Psoas muscle (tissue), 8 donors: ENCODE results near the gene HAGHL. TPM values are rescaled to one million over a fixed set of nuclear protein-coding genes. Genes with fewer than 3 reads are reported as not detected.
A peak's percentile ranks its signal among the peaks of the same experiment; 100 is the strongest.

Experiments used
- ATAC-seq, 4 donors: fragments of 200-7000 bp; cut with Tn5 transposase; one replicate each; pipeline ENCODE4 v1.9.1; 2020; ENCODE audit warnings: moderate library complexity in 3 of 4, mild to moderate bottlenecking in 2 of 4
- DNase-seq, 2 donors: peaks; one replicate each; pipeline ENCODE4 v3.0.0-alpha.2; 2020
- H3K27ac ChIP-seq: fragments of 200-600 bp; one replicate; pipeline ENCODE4 v1.8.0; 2022
- H3K27me3 ChIP-seq, 3 donors: fragments of 200-600 bp in 1 of 3; one replicate each; pipeline versions ENCODE4 v1.6.1 to v1.8.0; 2013 to 2022; ENCODE audit warnings: low read length in 2 of 3, mild to moderate bottlenecking in 2 of 3, moderate library complexity in 1 of 3; ENCODE audit not compliant: insufficient read depth in 3 of 3
- H3K36me3 ChIP-seq, 2 donors: fragments of 200-600 bp in 1 of 2; one replicate each; pipeline versions ENCODE4 v1.6.1 to v1.8.0; 2013 to 2022; ENCODE audit warnings: low read depth in 1 of 2, mild to moderate bottlenecking in 1 of 2, moderate library complexity in 1 of 2; ENCODE audit not compliant: insufficient read depth in 1 of 2
- H3K4me1 ChIP-seq: fragments of 200-600 bp; one replicate; pipeline ENCODE4 v1.8.0; 2022
- H3K4me3 ChIP-seq: fragments of 200-600 bp; one replicate; pipeline ENCODE4 v1.8.0; 2022; ENCODE audit warnings: mild to moderate bottlenecking
- H3K9me3 ChIP-seq: fragments of 200-600 bp; one replicate; pipeline ENCODE4 v1.8.0; 2022
- CTCF ChIP-seq: fragments of 200-600 bp; IDR thresholded peaks from one replicate; pipeline ENCODE4 v1.8.0; 2022; ENCODE audit warnings: antibody characterized with exemption
- WGBS, 3 donors: extraction: QIAGEN DNeasy Blood & Tissue Kit; methylation state at CpG; one replicate each; pipeline versions ENCODE4 v1.1.6 to v1.1.7; 2013; 5-methylcytosine and 5-hydroxymethylcytosine counted together
- intact Hi-C, 2 donors: fragments of 100-400 bp; cut with DNase I; formaldehyde crosslinking; loops; one replicate each; pipeline versions ENCODE4 v1.11.0 to v1.14.2; 2022
- polyA plus RNA-seq, 3 donors: library from polyadenylated mRNA; stranded (reverse); fragments of 200-250 nt; gene quantifications; one replicate each; pipeline ENCODE4 v1.2.3, GENCODE V29; 2013
- total RNA-seq, 4 donors: library from RNA; stranded (reverse); fragmentation: NEBNext Ultra II Directional in 2 of 4; extraction: Animal tissue kit (Norgen Biotek cat#: 25700) in 2 of 4; gene quantifications; one replicate each; pipeline versions ENCODE4 v1.2.1 to v1.2.4, GENCODE V29; 2021 to 2023
- donor health status: healthy with polysubstance abuse.
- donor health status: DM: no; HTN: no; CAD: no; lungs with moderate emphysema.
- donor health status: Bipolar disorder and iron deficiency.
- donor health status: healthy.
- donor health status: DM: yes; HTN: yes; CAD: no.
- donor health status: DM: no; HTN: no; CAD: no.
- donor health status: DM: no; HTN: no; CAD: no.
- donor health status: DM: yes; HTN: yes; CAD: no.

Gene HAGHL
- total and polyA plus RNA-seq, 7 donors, result 0.38 to 4.4 (median 0.58) TPM

GRCh38 chr16:704552-705380 is 22.1 kb upstream of the HAGHL start:
- intact Hi-C loops, result no loop called here
- H3K27me3 ChIP-seq, result peaks cover 0 to 93% (median 59%) of the 10 kb centered on the region in 3 donors
- DNase-seq, result no peak
- no peak for TF ChIP-seq CTCF
- H3K4me3 ChIP-seq, result no peak overlapping the region
- no peaks in the 10 kb centered on the region for H3K36me3 ChIP-seq
- no peaks in the 10 kb centered on the region for H3K4me1 ChIP-seq
- WGBS, 3 donors, result 9 to 13% (median 10%) methylated on average over 29 to 50 of the region's 50 CpGs
- no peak for ATAC-seq
- no peak overlapping the region for H3K27ac ChIP-seq
- H3K9me3 ChIP-seq, result no peaks in the 10 kb centered on the region

GRCh38 chr16:705431-706188 is 21.3 kb upstream of the HAGHL start, which contains the start of gene FBXL16:
TSS of gene FBXL16 (minus strand) at chr16:705801. CDS start at chr16:697405, 8,396 bp downstream.
- no peaks in the 10 kb centered on the region for H3K36me3 ChIP-seq
- H3K9me3 ChIP-seq, result no peaks in the 10 kb centered on the region
- 1% methylated on average over 37 to 115 of the region's 115 CpGs for WGBS, 3 donors
- H3K4me1 ChIP-seq, result no peaks in the 10 kb centered on the region
- ATAC-seq, result no peak
- H3K4me3 ChIP-seq, result peak within 1 kb of the TSS; percentile 28
- peaks cover 0 to 93% (median 59%) of the 10 kb centered on the region in 3 donors for H3K27me3 ChIP-seq
- TF ChIP-seq CTCF, result no peak
- H3K27ac ChIP-seq, result no peak within 1 kb of the TSS
- intact Hi-C loops, result no loop called here
- DNase-seq, result no peak

GRCh38 chr16:706189-707061 is 20.5 kb upstream of the HAGHL start:
- no peak for DNase-seq
- Histone ChIP-seq H3K4me3 (no peak overlapping the region), H3K27ac (no peak overlapping the region), H3K9me3 (no peaks in the 10 kb centered on the region), H3K27me3 (peaks cover 0 to 93% (median 55%) of the 10 kb centered on the region in 3 donors), H3K36me3 (no peaks in the 10 kb centered on the region), H3K4me1 (no peaks in the 10 kb centered on the region)
- no peak for TF ChIP-seq CTCF
- intact Hi-C loops, result no loop called here
- WGBS, 3 donors, result 3 to 4% (median 4%) methylated on average over 43 to 49 of the region's 49 CpGs
- no peak for ATAC-seq

GRCh38 chr16:707062-707538 is 19.8 kb upstream of the HAGHL start:
- Histone ChIP-seq H3K4me1 (no peaks in the 10 kb centered on the region), H3K4me3 (no peak overlapping the region), H3K27me3 (peaks cover 0 to 89% (median 51%) of the 10 kb centered on the region in 3 donors), H3K9me3 (no peaks in the 10 kb centered on the region), H3K27ac (no peak overlapping the region), H3K36me3 (no peaks in the 10 kb centered on the region)
- no peak for TF ChIP-seq CTCF
- intact Hi-C loops, result no loop called here
- ATAC-seq (no peak), DNase-seq (no peak)
- WGBS, 3 donors, result 19 to 27% (median 27%) methylated on average over 11 to 14 of the region's 14 CpGs
